Cardiac fibroblast (primary cell): ENCODE data around the gene EPB41L4A.

Experiments
- DNase-seq, 2 donors: peaks; one replicate each; pipeline versions ENCODE4 v3.0.0 to v3.0.0-alpha.2; 2010; ENCODE audit warnings: low read depth in 2 of 2
- H3K4me3 ChIP-seq, 2 donors: replicated peaks in 1 of 2; 1 replicate in 1 of 2; 2 replicates in 1 of 2; pipeline ENCODE4 v1.5.1; 2011; ENCODE audit warnings: low read depth in 2 of 2, low read length in 2 of 2, mild to moderate bottlenecking in 2 of 2, moderate library complexity in 1 of 2
- TF ChIP-seq, protein P1 (sequence below): IDR thresholded peaks from one replicate; pipeline ENCODE4 v1.5.1; 2011; ENCODE audit warnings: low read depth, mild to moderate bottlenecking, low read length, inconsistent platforms

Gene EPB41L4A

DNA sequence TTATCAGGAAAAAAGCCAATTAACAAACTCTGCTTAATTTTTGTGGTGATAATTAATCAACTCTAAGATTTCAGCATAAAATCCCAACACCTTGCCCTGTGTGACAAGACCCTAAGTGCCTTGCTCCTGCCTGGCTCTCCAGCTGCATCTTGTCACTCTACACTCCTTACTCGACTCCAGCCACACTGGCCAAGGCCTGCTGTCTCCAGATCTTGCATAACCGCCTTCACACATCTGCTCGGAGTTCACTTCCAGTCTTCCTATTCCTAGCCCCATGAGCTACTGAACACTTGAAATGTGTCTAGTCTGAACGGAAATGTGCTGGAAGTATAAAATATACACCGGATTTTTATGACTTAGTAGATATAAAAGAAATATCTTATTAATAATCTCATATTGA lies 259.6 kb downstream of the EPB41L4A start:
- DNase-seq = peak; percentile 41 to 54

DNA sequence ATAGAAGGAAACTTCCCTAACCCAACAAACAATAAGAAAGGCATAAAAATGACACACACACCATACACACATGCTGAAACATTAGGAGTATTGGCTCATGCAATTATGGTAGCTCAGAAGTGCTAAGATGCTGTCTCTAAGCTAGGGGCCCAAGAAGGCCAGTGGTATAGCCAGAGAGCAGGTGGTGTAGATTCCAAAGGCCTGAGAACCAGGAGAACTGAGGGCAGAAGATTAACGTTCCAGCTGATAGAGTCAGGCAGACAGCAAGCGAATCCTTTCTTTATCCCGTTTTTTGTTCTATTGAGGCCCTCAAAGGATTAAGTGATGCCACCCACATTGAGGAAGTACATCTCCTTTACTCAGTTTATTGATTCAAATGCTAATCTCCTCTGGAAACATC lies 262.9 kb downstream of the EPB41L4A start:
- no peak overlapping the region for H3K4me3 ChIP-seq
- DNase-seq = no peak
- TF ChIP-seq, protein P1, sequence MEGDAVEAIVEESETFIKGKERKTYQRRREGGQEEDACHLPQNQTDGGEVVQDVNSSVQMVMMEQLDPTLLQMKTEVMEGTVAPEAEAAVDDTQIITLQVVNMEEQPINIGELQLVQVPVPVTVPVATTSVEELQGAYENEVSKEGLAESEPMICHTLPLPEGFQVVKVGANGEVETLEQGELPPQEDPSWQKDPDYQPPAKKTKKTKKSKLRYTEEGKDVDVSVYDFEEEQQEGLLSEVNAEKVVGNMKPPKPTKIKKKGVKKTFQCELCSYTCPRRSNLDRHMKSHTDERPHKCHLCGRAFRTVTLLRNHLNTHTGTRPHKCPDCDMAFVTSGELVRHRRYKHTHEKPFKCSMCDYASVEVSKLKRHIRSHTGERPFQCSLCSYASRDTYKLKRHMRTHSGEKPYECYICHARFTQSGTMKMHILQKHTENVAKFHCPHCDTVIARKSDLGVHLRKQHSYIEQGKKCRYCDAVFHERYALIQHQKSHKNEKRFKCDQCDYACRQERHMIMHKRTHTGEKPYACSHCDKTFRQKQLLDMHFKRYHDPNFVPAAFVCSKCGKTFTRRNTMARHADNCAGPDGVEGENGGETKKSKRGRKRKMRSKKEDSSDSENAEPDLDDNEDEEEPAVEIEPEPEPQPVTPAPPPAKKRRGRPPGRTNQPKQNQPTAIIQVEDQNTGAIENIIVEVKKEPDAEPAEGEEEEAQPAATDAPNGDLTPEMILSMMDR = no peak

More for the DNA sequence above, 259.6 kb downstream of the EPB41L4A start:
- TF ChIP-seq, protein P1 = no peak
- no peak overlapping the region for H3K4me3 ChIP-seq

DNA sequence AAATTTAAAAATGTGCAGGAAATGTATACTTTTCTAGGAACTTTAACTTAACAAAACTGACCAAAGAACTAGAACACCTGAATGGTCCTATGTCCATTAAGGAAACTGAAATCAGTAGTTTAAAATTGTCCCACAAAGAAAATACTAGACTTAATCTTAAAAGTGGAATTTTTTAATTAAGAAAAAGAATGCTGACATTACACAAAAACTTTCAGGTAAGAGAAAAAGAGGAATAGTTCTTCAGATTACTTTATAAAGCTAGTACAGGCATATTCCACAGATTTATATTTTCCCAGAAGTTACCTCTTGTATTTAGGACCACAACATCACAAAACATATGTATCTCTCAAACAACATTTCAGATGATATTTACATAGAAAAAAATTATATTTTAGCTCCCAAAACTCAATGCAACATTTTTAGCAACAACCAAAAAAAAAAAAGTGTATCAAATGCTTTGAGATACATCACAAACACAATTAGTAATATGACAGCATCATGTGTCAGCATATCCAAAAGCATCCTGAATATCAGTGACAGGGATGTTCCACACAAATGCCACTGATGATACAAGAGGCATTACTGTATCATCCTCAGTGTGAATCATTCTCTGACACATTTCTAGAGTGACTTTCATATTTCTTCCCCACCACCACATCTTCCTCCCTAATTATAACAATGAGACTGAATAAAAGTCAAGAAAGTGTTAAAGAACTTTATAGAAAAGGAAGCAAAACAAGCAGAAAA lies 264.0 kb downstream of the EPB41L4A start:
- peak in 1 of 2 donors; percentile 67 for DNase-seq
- no peak overlapping the region for H3K4me3 ChIP-seq
- TF ChIP-seq, protein P1 = no peak

DNA sequence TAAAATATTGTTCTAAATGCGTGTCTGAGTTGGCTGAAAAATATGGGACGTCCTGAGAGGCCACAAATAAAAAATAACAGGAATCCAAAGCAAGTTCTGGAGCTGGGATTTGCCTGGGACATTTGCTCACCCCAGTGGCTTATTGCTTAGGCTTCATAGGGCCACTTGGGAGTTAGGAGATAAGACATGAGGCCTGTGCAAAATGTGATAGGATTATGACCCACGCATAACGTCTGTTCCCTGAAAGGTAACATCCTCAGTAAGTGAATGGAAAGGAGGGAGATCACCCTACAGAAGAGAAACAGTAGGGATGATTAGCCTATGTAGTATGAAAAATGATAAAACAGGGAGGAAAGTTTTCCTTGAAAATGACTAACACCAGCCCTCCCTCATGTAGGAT lies 269.4 kb downstream of the EPB41L4A start:
- DNase-seq = no peak
- TF ChIP-seq, protein P1 = no peak
- no peak overlapping the region for H3K4me3 ChIP-seq

DNA sequence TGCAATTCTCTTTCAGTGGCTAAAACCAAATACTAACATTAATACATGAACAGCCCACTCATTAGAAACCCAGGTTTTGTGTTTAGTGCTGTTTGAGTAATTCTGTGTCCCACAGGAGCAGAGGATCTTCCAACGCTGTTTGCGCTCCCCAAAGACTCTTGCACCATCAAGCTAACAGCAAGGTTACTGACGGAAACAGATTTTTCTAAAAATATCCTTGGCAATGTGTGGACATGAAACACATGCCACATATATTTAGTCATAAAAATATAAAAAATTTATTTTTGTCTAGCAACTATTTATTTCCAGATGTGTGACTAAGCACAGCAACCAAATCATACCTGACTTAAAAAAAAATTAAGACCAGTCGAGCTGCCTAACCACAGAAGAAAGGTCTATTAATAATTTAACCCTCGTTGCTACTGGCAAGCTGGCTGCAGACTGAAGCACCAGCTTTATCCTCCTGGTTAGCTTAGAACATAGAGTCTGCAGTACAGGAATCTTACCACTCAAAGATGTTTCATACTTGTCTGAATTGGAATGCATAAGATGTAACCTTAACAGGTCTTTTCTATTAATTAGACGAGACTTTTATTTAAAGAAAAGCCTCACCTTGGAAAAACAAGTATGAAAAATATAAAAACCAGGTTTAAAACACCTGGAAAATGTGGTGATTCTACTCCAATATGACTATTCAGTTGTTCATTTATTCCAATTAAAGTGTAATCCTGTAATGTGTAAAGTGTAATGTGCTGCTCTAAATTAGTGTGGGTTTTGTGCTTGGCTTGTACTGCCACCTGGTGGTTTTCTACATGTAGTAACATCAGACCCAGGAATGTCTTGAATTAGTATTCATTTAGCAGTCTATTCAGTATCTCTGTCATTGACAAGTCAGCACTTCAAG lies 272.5 kb downstream of the EPB41L4A start:
- peak; percentile 90 to 97 for DNase-seq
- TF ChIP-seq, protein P1 = peak; percentile 68
- H3K4me3 ChIP-seq = no peak overlapping the region

DNA sequence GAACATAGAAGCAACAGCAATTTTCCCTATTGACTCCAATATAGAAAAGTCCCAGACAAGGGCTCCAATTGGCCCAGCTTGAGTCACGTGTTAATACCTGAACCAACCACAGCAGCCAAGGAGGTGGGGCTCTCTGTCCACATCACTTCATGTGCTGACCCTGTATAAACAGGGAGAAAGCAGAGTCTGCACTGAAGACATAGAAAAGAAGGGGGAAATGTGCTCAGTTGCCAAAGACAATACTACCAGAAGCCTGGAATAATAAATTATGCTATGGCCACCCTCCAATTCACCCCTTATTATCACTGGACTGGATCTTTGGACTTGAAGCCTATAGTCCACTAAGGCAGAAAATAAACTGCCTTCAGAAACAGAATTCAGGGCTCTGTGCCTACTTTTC lies 275.4 kb downstream of the EPB41L4A start:
- peak in 1 of 2 donors; percentile 25 for DNase-seq
- TF ChIP-seq, protein P1 = no peak
- no peak overlapping the region for H3K4me3 ChIP-seq
